B cell (primary cell): ENCODE data around the gene PSMD9.

ENCODE experiments used
- EZH2 ChIP-seq: IDR thresholded peaks from 2 replicates; pipeline ENCODE4 v1.6.1; 2012; ENCODE audit warnings: borderline replicate concordance, low read depth, mild to moderate bottlenecking, moderate library complexity, low read length; ENCODE audit not compliant: insufficient read depth, poor library complexity, severe bottlenecking
- TF ChIP-seq, protein P1 (sequence below): fragments of 200-600 bp; IDR thresholded peaks from one replicate; pipeline ENCODE4 v1.8.0; 2022; ENCODE audit warnings: antibody characterized with exemption, mild to moderate bottlenecking

DNA sequence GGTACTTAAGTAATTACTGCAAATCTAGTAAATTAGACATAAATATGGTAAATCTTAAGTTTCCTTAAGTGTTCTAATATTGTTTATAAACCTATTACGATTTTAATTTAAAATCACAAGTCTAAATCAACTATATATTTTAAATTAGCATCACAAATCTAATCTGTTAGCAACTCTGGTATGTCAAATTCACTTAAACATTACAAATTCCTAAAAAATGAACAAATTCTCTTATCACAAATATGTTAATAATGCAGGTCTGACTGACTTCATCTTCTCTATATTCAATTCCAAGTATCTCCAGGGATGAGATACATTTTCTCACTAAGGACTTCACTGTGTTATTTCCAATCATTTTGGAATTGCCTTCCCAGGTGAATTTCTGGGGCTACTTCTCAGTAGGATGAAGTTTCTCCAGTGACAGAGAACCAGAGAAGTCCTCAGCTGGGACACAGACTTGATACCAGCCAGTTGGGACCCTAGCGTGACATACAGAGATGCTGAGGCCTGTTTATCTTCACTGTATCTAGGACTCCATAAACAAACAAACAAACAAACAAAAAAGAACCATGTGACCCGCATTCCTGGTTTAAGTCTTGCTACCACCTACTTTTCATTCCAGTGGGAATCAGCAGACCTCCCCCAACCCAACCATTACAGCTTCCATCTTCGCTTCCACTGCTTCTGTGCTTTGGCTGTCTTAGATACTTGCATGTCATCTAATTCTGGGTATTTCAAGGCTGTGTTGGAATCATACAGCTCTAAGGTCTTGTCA lies 51.6 kb downstream of the PSMD9 start:
- TF ChIP-seq, protein P1, sequence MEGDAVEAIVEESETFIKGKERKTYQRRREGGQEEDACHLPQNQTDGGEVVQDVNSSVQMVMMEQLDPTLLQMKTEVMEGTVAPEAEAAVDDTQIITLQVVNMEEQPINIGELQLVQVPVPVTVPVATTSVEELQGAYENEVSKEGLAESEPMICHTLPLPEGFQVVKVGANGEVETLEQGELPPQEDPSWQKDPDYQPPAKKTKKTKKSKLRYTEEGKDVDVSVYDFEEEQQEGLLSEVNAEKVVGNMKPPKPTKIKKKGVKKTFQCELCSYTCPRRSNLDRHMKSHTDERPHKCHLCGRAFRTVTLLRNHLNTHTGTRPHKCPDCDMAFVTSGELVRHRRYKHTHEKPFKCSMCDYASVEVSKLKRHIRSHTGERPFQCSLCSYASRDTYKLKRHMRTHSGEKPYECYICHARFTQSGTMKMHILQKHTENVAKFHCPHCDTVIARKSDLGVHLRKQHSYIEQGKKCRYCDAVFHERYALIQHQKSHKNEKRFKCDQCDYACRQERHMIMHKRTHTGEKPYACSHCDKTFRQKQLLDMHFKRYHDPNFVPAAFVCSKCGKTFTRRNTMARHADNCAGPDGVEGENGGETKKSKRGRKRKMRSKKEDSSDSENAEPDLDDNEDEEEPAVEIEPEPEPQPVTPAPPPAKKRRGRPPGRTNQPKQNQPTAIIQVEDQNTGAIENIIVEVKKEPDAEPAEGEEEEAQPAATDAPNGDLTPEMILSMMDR: no peak
- no peak for TF ChIP-seq EZH2
